Fibroblast of lung (primary cell): ENCODE data around the gene TES. TPM values are rescaled to one million over a fixed set of nuclear protein-coding genes. Genes with fewer than 3 reads are reported as not detected.

Source experiments
- DNase-seq, 2 donors: peaks; one replicate each; pipeline versions ENCODE4 v3.0.0 to v3.0.0-alpha.2; 2010; ENCODE audit warnings: low read depth in 2 of 2
- H2AFZ ChIP-seq: 2 replicates; pipeline ENCODE4 v1.5.1; 2012; ENCODE audit warnings: low read length, control low read depth, inconsistent platforms
- H3K27ac ChIP-seq: 2 replicates; pipeline ENCODE4 v1.5.1; 2011; ENCODE audit warnings: low read length, control low read depth; ENCODE audit not compliant: insufficient read depth
- H3K27me3 ChIP-seq: 2 replicates; pipeline ENCODE4 v1.5.1; 2011; ENCODE audit warnings: mild to moderate bottlenecking, low read length; ENCODE audit not compliant: control insufficient read depth, insufficient read depth
- H3K36me3 ChIP-seq: 2 replicates; pipeline ENCODE4 v1.5.1; 2011; ENCODE audit warnings: low read length; ENCODE audit not compliant: control insufficient read depth, insufficient read depth
- H3K4me1 ChIP-seq: 2 replicates; pipeline ENCODE4 v1.5.1; 2011; ENCODE audit warnings: low read length; ENCODE audit not compliant: control insufficient read depth, insufficient read depth; ENCODE audit errors: extremely low read depth
- H3K4me2 ChIP-seq: 2 replicates; pipeline ENCODE4 v1.5.1; 2011; ENCODE audit warnings: low read length, control low read depth; ENCODE audit not compliant: insufficient read depth; ENCODE audit errors: extremely low read depth
- H3K4me3 ChIP-seq, 4 experiments: fragments of 200-600 bp in 1 of 4; sonication (generic) in 1 of 4; replicated peaks in 1 of 4; 2 replicates each; pipeline ENCODE4 v1.5.1; 2011 to 2016; ENCODE audit warnings: low read length in 4 of 4, low read depth in 3 of 4, mild to moderate bottlenecking in 3 of 4, control low read depth in 2 of 4, inconsistent platforms in 1 of 4, mixed read lengths in 1 of 4; ENCODE audit not compliant: insufficient read depth in 1 of 4; ENCODE audit errors: control extremely low read depth in 1 of 4
- H3K79me2 ChIP-seq: 2 replicates; pipeline ENCODE4 v1.5.1; 2012; ENCODE audit warnings: mild to moderate bottlenecking, low read length, inconsistent platforms; ENCODE audit not compliant: control insufficient read depth, insufficient read depth
- H3K9ac ChIP-seq: 2 replicates; pipeline ENCODE4 v1.5.1; 2011; ENCODE audit warnings: mild to moderate bottlenecking, low read length, control low read depth; ENCODE audit not compliant: insufficient read depth
- H3K9me3 ChIP-seq: 2 replicates; pipeline ENCODE4 v1.5.1; 2012; ENCODE audit warnings: low read depth, low read length; ENCODE audit not compliant: control insufficient read depth, insufficient read depth
- H4K20me1 ChIP-seq: 2 replicates; pipeline ENCODE4 v1.5.1; 2011; ENCODE audit warnings: low read length; ENCODE audit not compliant: control insufficient read depth, insufficient read depth; ENCODE audit errors: extremely low read depth
- CTCF ChIP-seq, 2 donors: IDR thresholded peaks in 1 of 2; conservative IDR thresholded peaks in 1 of 2; 1 replicate in 1 of 2; 2 replicates in 1 of 2; pipeline ENCODE4 v1.5.1; 2011 to 2012; ENCODE audit warnings: low read length in 2 of 2, control low read depth in 1 of 2, inconsistent platforms in 1 of 2, low read depth in 1 of 2, mild to moderate bottlenecking in 1 of 2
- EZH2 ChIP-seq: IDR thresholded peaks from 2 replicates; pipeline ENCODE4 v1.5.1; 2012; ENCODE audit warnings: low read length, control low read depth, mild to moderate bottlenecking; ENCODE audit errors: missing control alignments
- polyA plus RNA-seq, 2 donors: library from polyadenylated mRNA; depleted of rRNA in 1 of 2; stranded (reverse) in 1 of 2; unstranded in 1 of 2; fragments of >200 nt; gene quantifications; 2 replicates each; pipeline ENCODE4 v1.2.1, GENCODE V29; 2011 to 2012; ENCODE audit warnings: missing spikeins in 1 of 2
- total RNA-seq: library from RNA; depleted of rRNA; stranded (reverse); fragments of >200 nt; gene quantifications from 2 replicates; pipeline ENCODE4 v1.2.1, GENCODE V29; 2014

Gene TES
- total and polyA plus RNA-seq, 2 donors (not counting 1 experiment from before 2014, with no cell fraction given) = 17.7 to 64.1 TPM

- no peak for DNase-seq
- TF ChIP-seq CTCF (conservative IDR thresholded peaks at IDR 0.05 in 1 of 2, IDR thresholded peaks at IDR 0.05 in 1 of 2; ENCODE audit: low read depth in 1 of 2, low read length in 2 of 2) = no peak
- no peak for TF ChIP-seq EZH2
- Histone ChIP-seq H3K36me3 (no peaks in the 10 kb centered on the region), H3K4me2 (no peak overlapping the region), H3K27me3 (no peaks in the 10 kb centered on the region), H3K9me3 (no peaks in the 10 kb centered on the region), H3K27ac (no peak overlapping the region), H3K4me1 (no peaks in the 10 kb centered on the region), H4K20me1 (no peaks in the 10 kb centered on the region), H3K79me2 (no peaks in the 10 kb centered on the region), H2AFZ (no peak overlapping the region), H3K9ac (no peak overlapping the region), H3K4me3 (no peak overlapping the region)
These were observed 88.2 kb downstream of the TES start for GRCh38 chr7:116298576-116298975.

- H3K4me1 ChIP-seq = no peaks in the 10 kb centered on the region
- no peaks in the 10 kb centered on the region for H4K20me1 ChIP-seq
- H3K9me3 ChIP-seq = no peaks in the 10 kb centered on the region
- H3K79me2 ChIP-seq = no peaks in the 10 kb centered on the region
- H3K4me2 ChIP-seq = no peak overlapping the region
- no peak overlapping the region for H3K27ac ChIP-seq
- DNase-seq = peak in 1 of 2 donors; percentile 64
- no peaks in the 10 kb centered on the region for H3K27me3 ChIP-seq
- H3K4me3 ChIP-seq = no peak overlapping the region
- no peak overlapping the region for H2AFZ ChIP-seq
- H3K9ac ChIP-seq = no peak overlapping the region
- no peak for TF ChIP-seq EZH2
- no peak for TF ChIP-seq CTCF (conservative IDR thresholded peaks at IDR 0.05 in 1 of 2, IDR thresholded peaks at IDR 0.05 in 1 of 2; ENCODE audit: low read depth in 1 of 2, low read length in 2 of 2)
- H3K36me3 ChIP-seq = no peaks in the 10 kb centered on the region
These were observed 95.4 kb downstream of the TES start for GRCh38 chr7:116305485-116306408.

GRCh38 chr7:116306409-116307048 lies 96.2 kb downstream of the TES start:
- no peaks in the 10 kb centered on the region for H4K20me1 ChIP-seq
- no peaks in the 10 kb centered on the region for H3K9me3 ChIP-seq
- no peak for DNase-seq
- no peak for TF ChIP-seq EZH2
- TF ChIP-seq CTCF (conservative IDR thresholded peaks at IDR 0.05 in 1 of 2, IDR thresholded peaks at IDR 0.05 in 1 of 2; ENCODE audit: low read depth in 1 of 2, low read length in 2 of 2) = no peak
- H3K27me3 ChIP-seq = no peaks in the 10 kb centered on the region
- no peaks in the 10 kb centered on the region for H3K79me2 ChIP-seq
- H3K4me1 ChIP-seq = no peaks in the 10 kb centered on the region
- no peak overlapping the region for H3K4me3 ChIP-seq
- H2AFZ ChIP-seq = no peak overlapping the region
- H3K9ac ChIP-seq = no peak overlapping the region
- H3K36me3 ChIP-seq = no peaks in the 10 kb centered on the region
- no peak overlapping the region for H3K4me2 ChIP-seq
- no peak overlapping the region for H3K27ac ChIP-seq
